ENCODE measurements around the gene PLXNA4. TPM values are rescaled to one million over a fixed set of nuclear protein-coding genes. Genes with fewer than 3 reads are reported as not detected.

The PLXNA4 gene
- total and polyA plus RNA-seq, 2 experiments from 2014 or later, result 0.32 TPM; not detected in 1

GRCh38 chr7:132351954-132352499, 224.2 kb downstream of the PLXNA4 start:
- no peaks in the 10 kb centered on the region for H3F3A ChIP-seq (ENCODE audit: insufficient read depth)
- H3K27me3 ChIP-seq (replicated peaks; ENCODE audit: insufficient read depth), result peaks cover 23% of the 10 kb centered on the region; the same call in 1 of the 2 replicates
- H3K4me1 ChIP-seq (ENCODE audit: insufficient read depth), result no peaks in the 10 kb centered on the region
- H3K4me2 ChIP-seq (ENCODE audit: unreplicated experiment), result no peak overlapping the region
- in situ Hi-C loops (cut with MboI), result no loop called here
- no peaks in the 10 kb centered on the region for H3K36me3 ChIP-seq (ENCODE audit: low read depth)
- H2AFZ ChIP-seq, result no peak overlapping the region
- no peak overlapping the region for H3K27ac ChIP-seq
- DNase-seq, result peak; percentile 2
- TF ChIP-seq EZH2phosphoT487 (IDR thresholded peaks at IDR 0.05; ENCODE audit: insufficient read depth, low read depth) (no peak), EZH2 (IDR thresholded peaks at IDR 0.05; ENCODE audit: insufficient read depth, poor library complexity, severe bottlenecking) (no peak)
- no peaks in the 10 kb centered on the region for H3K9me3 ChIP-seq (ENCODE audit: low read depth)
- H4K20me1 ChIP-seq (ENCODE audit: insufficient read depth), result no peaks in the 10 kb centered on the region
- H3K9ac ChIP-seq, result no peak overlapping the region
- WGBS, 2 experiments (ENCODE audit: low coverage in 1 of 2, low lambda C conversion rate in 2 of 2, missing lambda C conversion rate in 2 of 2), result 6 to 9% methylated on average over 12 of the region's 12 CpGs
- H3K79me2 ChIP-seq (ENCODE audit: insufficient read depth), result no peaks in the 10 kb centered on the region
- no peaks in the 10 kb centered on the region for H3K9me2 ChIP-seq (ENCODE audit: insufficient read depth)
- no peak overlapping the region for H3K4me3 ChIP-seq

- Histone ChIP-seq H3K4me1 (ENCODE audit: insufficient read depth) (no peaks in the 10 kb centered on the region), H3K79me2 (ENCODE audit: insufficient read depth) (no peaks in the 10 kb centered on the region), H3K4me2 (ENCODE audit: unreplicated experiment) (no peak overlapping the region), H3K9ac (no peak overlapping the region), H3K9me2 (ENCODE audit: insufficient read depth) (no peaks in the 10 kb centered on the region), H4K20me1 (ENCODE audit: insufficient read depth) (no peaks in the 10 kb centered on the region), H2AFZ (no peak overlapping the region), H3K9me3 (ENCODE audit: low read depth) (no peaks in the 10 kb centered on the region), H3F3A (ENCODE audit: insufficient read depth) (no peaks in the 10 kb centered on the region), H3K36me3 (ENCODE audit: low read depth) (no peaks in the 10 kb centered on the region), H3K27ac (no peak overlapping the region), H3K4me3 (no peak overlapping the region), H3K27me3 (replicated peaks; ENCODE audit: insufficient read depth) (peaks cover 17% of the 10 kb centered on the region; the same call in 1 of the 2 replicates)
- TF ChIP-seq EZH2phosphoT487 (IDR thresholded peaks at IDR 0.05; ENCODE audit: insufficient read depth, low read depth), result no peak
- TF ChIP-seq EZH2 (IDR thresholded peaks at IDR 0.05; ENCODE audit: insufficient read depth, poor library complexity, severe bottlenecking), result no peak
- DNase-seq, result no peak
- in situ Hi-C loops (cut with MboI), result no loop called here
Measured at GRCh38 chr7:132350741-132351140, 225.5 kb downstream of the PLXNA4 start.

GRCh38 chr7:132349075-132349474, 227.2 kb downstream of the PLXNA4 start:
- in situ Hi-C loops (cut with MboI), result no loop called here
- DNase-seq, result no peak
- no peaks in the 10 kb centered on the region for H4K20me1 ChIP-seq (ENCODE audit: insufficient read depth)
- H3K9me3 ChIP-seq (ENCODE audit: low read depth), result no peaks in the 10 kb centered on the region
- H3K4me2 ChIP-seq (ENCODE audit: unreplicated experiment), result no peak overlapping the region
- H3K36me3 ChIP-seq (ENCODE audit: low read depth), result no peaks in the 10 kb centered on the region
- TF ChIP-seq EZH2phosphoT487 (IDR thresholded peaks at IDR 0.05; ENCODE audit: insufficient read depth, low read depth), result no peak
- TF ChIP-seq EZH2 (IDR thresholded peaks at IDR 0.05; ENCODE audit: insufficient read depth, poor library complexity, severe bottlenecking), result no peak
- H3K9me2 ChIP-seq (ENCODE audit: insufficient read depth), result no peaks in the 10 kb centered on the region
- no peak overlapping the region for H3K4me3 ChIP-seq
- peaks cover 17% of the 10 kb centered on the region; the same call in 1 of the 2 replicates for H3K27me3 ChIP-seq (replicated peaks; ENCODE audit: insufficient read depth)
- no peaks in the 10 kb centered on the region for H3K79me2 ChIP-seq (ENCODE audit: insufficient read depth)
- 45 to 47% methylated on average over 3 of the region's 3 CpGs for WGBS, 2 experiments (ENCODE audit: low coverage in 1 of 2, low lambda C conversion rate in 2 of 2, missing lambda C conversion rate in 2 of 2)
- H3F3A ChIP-seq (ENCODE audit: insufficient read depth), result no peaks in the 10 kb centered on the region
- H3K27ac ChIP-seq, result no peak overlapping the region
- no peak overlapping the region for H2AFZ ChIP-seq
- no peak overlapping the region for H3K9ac ChIP-seq
- no peaks in the 10 kb centered on the region for H3K4me1 ChIP-seq (ENCODE audit: insufficient read depth)

- H3K27me3 ChIP-seq (replicated peaks; ENCODE audit: insufficient read depth), result peaks cover 14% of the 10 kb centered on the region; the same call in 1 of the 2 replicates
- H3K27ac ChIP-seq, result no peak overlapping the region
- H3K4me2 ChIP-seq (ENCODE audit: unreplicated experiment), result no peak overlapping the region
- no peaks in the 10 kb centered on the region for H3K9me2 ChIP-seq (ENCODE audit: insufficient read depth)
- H3K79me2 ChIP-seq (ENCODE audit: insufficient read depth), result no peaks in the 10 kb centered on the region
- WGBS, 2 experiments (ENCODE audit: low coverage in 1 of 2, low lambda C conversion rate in 2 of 2, missing lambda C conversion rate in 2 of 2), result 49 to 50% methylated on average over 4 of the region's 4 CpGs
- TF ChIP-seq EZH2 (IDR thresholded peaks at IDR 0.05; ENCODE audit: insufficient read depth, poor library complexity, severe bottlenecking) (no peak), EZH2phosphoT487 (IDR thresholded peaks at IDR 0.05; ENCODE audit: insufficient read depth, low read depth) (no peak)
- H3F3A ChIP-seq (ENCODE audit: insufficient read depth), result no peaks in the 10 kb centered on the region
- no peak for DNase-seq
- no peaks in the 10 kb centered on the region for H3K9me3 ChIP-seq (ENCODE audit: low read depth)
- no peaks in the 10 kb centered on the region for H3K4me1 ChIP-seq (ENCODE audit: insufficient read depth)
- no peak overlapping the region for H3K4me3 ChIP-seq
- H4K20me1 ChIP-seq (ENCODE audit: insufficient read depth), result no peaks in the 10 kb centered on the region
- H3K9ac ChIP-seq, result no peak overlapping the region
- in situ Hi-C loops (cut with MboI), result no loop called here
- H3K36me3 ChIP-seq (ENCODE audit: low read depth), result no peaks in the 10 kb centered on the region
- no peak overlapping the region for H2AFZ ChIP-seq
Measured at GRCh38 chr7:132348341-132348740, 227.9 kb downstream of the PLXNA4 start.

GRCh38 chr7:132347858-132348257, 228.4 kb downstream of the PLXNA4 start:
- WGBS, 2 experiments (ENCODE audit: low coverage in 1 of 2, low lambda C conversion rate in 2 of 2, missing lambda C conversion rate in 2 of 2), result 51 to 74% methylated on average over 3 of the region's 3 CpGs

More at GRCh38 chr7:132347858-132348257, 228.4 kb downstream of the PLXNA4 start:
- Histone ChIP-seq H3K27ac (no peak overlapping the region), H3K79me2 (ENCODE audit: insufficient read depth) (no peaks in the 10 kb centered on the region), H3K4me2 (ENCODE audit: unreplicated experiment) (no peak overlapping the region), H3K27me3 (replicated peaks; ENCODE audit: insufficient read depth) (0 out of 2 replicates have a peak, but pooled peaks cover 9% of the 10 kb centered on the region), H3K9me3 (ENCODE audit: low read depth) (no peaks in the 10 kb centered on the region), H3K4me1 (ENCODE audit: insufficient read depth) (no peaks in the 10 kb centered on the region), H3K9me2 (ENCODE audit: insufficient read depth) (no peaks in the 10 kb centered on the region), H4K20me1 (ENCODE audit: insufficient read depth) (no peaks in the 10 kb centered on the region), H3K36me3 (ENCODE audit: low read depth) (no peaks in the 10 kb centered on the region), H3F3A (ENCODE audit: insufficient read depth) (no peaks in the 10 kb centered on the region), H3K4me3 (no peak overlapping the region), H2AFZ (no peak overlapping the region), H3K9ac (no peak overlapping the region)
- DNase-seq, result no peak
- in situ Hi-C loops (cut with MboI), result no loop called here
- TF ChIP-seq EZH2phosphoT487 (IDR thresholded peaks at IDR 0.05; ENCODE audit: insufficient read depth, low read depth) (no peak), EZH2 (IDR thresholded peaks at IDR 0.05; ENCODE audit: insufficient read depth, poor library complexity, severe bottlenecking) (no peak)

Measured in GM23248 (cell line).